Panc1 (cell line): ENCODE results near the gene CDKN2AIP. TPM values are rescaled to one million over a fixed set of nuclear protein-coding genes. Genes with fewer than 3 reads are reported as not detected.

ENCODE experiments used
- ATAC-seq: fragments of 200-7000 bp; cut with Tn5 transposase; 2 replicates; pipeline ENCODE4 v1.9.1; 2020; ENCODE audit warnings: mild to moderate bottlenecking, moderate library complexity
- BruUV-seq: library from RNA; stranded (reverse); fragments of 400-500 nt; replicated peaks from 2 replicates; lab custom pipeline; 2021; lab: Mats Ljungman, UMichigan
- CTCF ChIA-PET: fragments of 300-600 bp; sonication (Branson Sonifier 250); formaldehyde crosslinking; loops from one replicate; lab custom pipeline; 2022; ENCODE audit warnings: antibody characterized with exemption; lab: Charles Lee
- POLR2A ChIA-PET: fragments of 300-600 bp; sonication (Branson Sonifier 250); formaldehyde crosslinking; loops from one replicate; lab custom pipeline; 2022; ENCODE audit warnings: antibody characterized with exemption; lab: Charles Lee
- DNase-seq: peaks from one replicate; pipeline ENCODE4 v3.0.0-alpha.2; 2010; ENCODE audit warnings: low read depth, low spot score
- H3K27ac ChIP-seq: 2 replicates; pipeline ENCODE4 v1.5.1; 2011; ENCODE audit warnings: mild to moderate bottlenecking, low read length, inconsistent platforms
- H3K27me3 ChIP-seq: fragments of 200-500 bp; sonication (Bioruptor generic); 2 replicates; pipeline ENCODE4 v1.6.0; 2014; ENCODE audit warnings: low read length, inconsistent platforms; ENCODE audit not compliant: control insufficient read depth, insufficient read depth
- H3K36me3 ChIP-seq: fragments of 200-500 bp; sonication (Bioruptor generic); 2 replicates; pipeline ENCODE4 v1.5.1; 2014; ENCODE audit warnings: inconsistent platforms, mild to moderate bottlenecking, low read length, moderate library complexity; ENCODE audit not compliant: control insufficient read depth, insufficient read depth
- H3K4me1 ChIP-seq: 2 replicates; pipeline ENCODE4 v1.5.1; 2011; ENCODE audit warnings: inconsistent platforms, mild to moderate bottlenecking, low read length, moderate library complexity; ENCODE audit not compliant: control insufficient read depth, insufficient read depth
- H3K4me3 ChIP-seq, 2 experiments: 2 replicates each; pipeline ENCODE4 v1.5.1; 2011 to 2012; ENCODE audit warnings: low read depth in 2 of 2, low read length in 2 of 2, mild to moderate bottlenecking in 2 of 2, inconsistent platforms in 1 of 2, moderate library complexity in 1 of 2
- H3K9me3 ChIP-seq: fragments of 200-500 bp; sonication (Bioruptor generic); 2 replicates; pipeline ENCODE4 v1.5.1; 2014; ENCODE audit warnings: low read depth, mild to moderate bottlenecking, inconsistent platforms, low read length, moderate library complexity; ENCODE audit not compliant: control insufficient read depth, insufficient read depth
- POLR2AphosphoS5 ChIP-seq: IDR thresholded peaks from 2 replicates; pipeline ENCODE4 v1.6.1; 2012; ENCODE audit warnings: mild to moderate bottlenecking, low read depth, low read length, moderate library complexity
- SIN3A ChIP-seq: IDR thresholded peaks from 2 replicates; pipeline ENCODE4 v1.6.1; 2012; ENCODE audit warnings: low read depth, mild to moderate bottlenecking, low read length, moderate library complexity, borderline replicate concordance; ENCODE audit not compliant: insufficient read depth
- TCF7L2 ChIP-seq: IDR thresholded peaks from 2 replicates; pipeline ENCODE4 v1.6.1; 2011; ENCODE audit warnings: mild to moderate bottlenecking, low read depth, low read length, inconsistent platforms
- in situ Hi-C: cut with HindIII; loops from 2 replicates; pipeline ENCODE4 v1.10.0; 2016; ENCODE audit warnings: low sequenced_read_pairs, low pct_unique_long_range_greater_than_20kb
- intact Hi-C: fragments of 100-400 bp; cut with micrococcal nuclease; formaldehyde crosslinking; loops from one replicate; pipeline ENCODE4 v1.10.0; 2022; ENCODE audit not compliant: unreplicated experiment
- total RNA-seq: library from RNA; stranded (reverse); gene quantifications from one replicate; pipeline ENCODE4 v1.2.1, GENCODE V29; 2021; ENCODE audit not compliant: unreplicated experiment
- TF ChIP-seq, protein P1 (sequence below): fragments of 450-650 bp; IDR thresholded peaks from 2 replicates; pipeline ENCODE4 v1.5.1; 2017; ENCODE audit warnings: mild to moderate bottlenecking
- TF ChIP-seq, protein P2 (sequence below), 2 experiments: IDR thresholded peaks; 2 replicates each; pipeline ENCODE4 v1.6.1; 2011 to 2012; ENCODE audit warnings: low read depth in 2 of 2, control low read depth in 1 of 2, low read length in 1 of 2, mild to moderate bottlenecking in 1 of 2, moderate library complexity in 1 of 2; ENCODE audit not compliant: insufficient read depth in 1 of 2

Gene CDKN2AIP
- total RNA-seq, 1 experiment from 2014 or later, result 21.1 TPM

DNA sequence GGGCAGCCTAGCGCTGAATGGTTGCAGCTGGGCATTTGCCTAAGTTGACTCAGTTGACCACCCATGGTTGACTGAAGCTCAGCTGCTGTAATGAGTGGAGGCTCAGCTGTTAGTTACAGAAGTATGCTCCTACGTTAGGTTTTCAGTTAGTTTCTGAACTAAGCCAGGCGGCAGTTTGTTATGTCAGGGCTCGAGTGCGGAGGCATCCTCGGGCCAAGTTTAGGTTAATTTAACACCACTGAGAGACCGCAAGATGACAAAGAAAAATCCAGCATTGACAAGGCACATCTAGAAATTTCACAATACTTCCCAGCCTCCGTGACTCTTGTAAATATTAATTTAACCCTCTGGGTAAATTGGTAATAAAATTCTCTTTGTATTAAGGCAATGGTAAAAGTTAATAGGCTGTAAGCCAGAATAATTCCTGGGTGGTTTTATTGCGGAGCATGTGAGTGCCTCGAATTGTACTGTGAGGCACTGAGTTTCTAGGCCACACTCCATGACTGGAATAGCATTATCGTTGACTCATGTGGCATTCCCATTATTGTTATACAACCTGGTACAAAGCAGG is 33.1 kb upstream of the CDKN2AIP start:
- ATAC-seq, result no peak
- H3K9me3 ChIP-seq, result no peaks in the 10 kb centered on the region
- intact Hi-C loops (no loop called here), in situ Hi-C loops (no loop called here)
- H3K27ac ChIP-seq, result no peak overlapping the region
- no peak overlapping the region for H3K4me3 ChIP-seq
- ChIA-PET POLR2A (interaction anchor here (0.6 kb wide), 1 partner anchor 150 kb away, joined by 3 read pairs; no protein-coding TSS in a partner anchor), CTCF (interaction anchor here (0.7 kb wide), 1 partner anchor 484 kb away, joined by 6 read pairs; no protein-coding TSS in a partner anchor)
- H3K36me3 ChIP-seq, result no peaks in the 10 kb centered on the region
- H3K27me3 ChIP-seq, result no peaks in the 10 kb centered on the region
- H3K4me1 ChIP-seq, result peaks cover 20% of the 10 kb centered on the region
- no TSS peak for BruUV-seq
- DNase-seq, result no peak
- TF ChIP-seq POLR2AphosphoS5 (no peak), SIN3A (no peak), TCF7L2 (no peak)
- TF ChIP-seq, protein P1, sequence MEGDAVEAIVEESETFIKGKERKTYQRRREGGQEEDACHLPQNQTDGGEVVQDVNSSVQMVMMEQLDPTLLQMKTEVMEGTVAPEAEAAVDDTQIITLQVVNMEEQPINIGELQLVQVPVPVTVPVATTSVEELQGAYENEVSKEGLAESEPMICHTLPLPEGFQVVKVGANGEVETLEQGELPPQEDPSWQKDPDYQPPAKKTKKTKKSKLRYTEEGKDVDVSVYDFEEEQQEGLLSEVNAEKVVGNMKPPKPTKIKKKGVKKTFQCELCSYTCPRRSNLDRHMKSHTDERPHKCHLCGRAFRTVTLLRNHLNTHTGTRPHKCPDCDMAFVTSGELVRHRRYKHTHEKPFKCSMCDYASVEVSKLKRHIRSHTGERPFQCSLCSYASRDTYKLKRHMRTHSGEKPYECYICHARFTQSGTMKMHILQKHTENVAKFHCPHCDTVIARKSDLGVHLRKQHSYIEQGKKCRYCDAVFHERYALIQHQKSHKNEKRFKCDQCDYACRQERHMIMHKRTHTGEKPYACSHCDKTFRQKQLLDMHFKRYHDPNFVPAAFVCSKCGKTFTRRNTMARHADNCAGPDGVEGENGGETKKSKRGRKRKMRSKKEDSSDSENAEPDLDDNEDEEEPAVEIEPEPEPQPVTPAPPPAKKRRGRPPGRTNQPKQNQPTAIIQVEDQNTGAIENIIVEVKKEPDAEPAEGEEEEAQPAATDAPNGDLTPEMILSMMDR, result no peak
- TF ChIP-seq, protein P2, sequence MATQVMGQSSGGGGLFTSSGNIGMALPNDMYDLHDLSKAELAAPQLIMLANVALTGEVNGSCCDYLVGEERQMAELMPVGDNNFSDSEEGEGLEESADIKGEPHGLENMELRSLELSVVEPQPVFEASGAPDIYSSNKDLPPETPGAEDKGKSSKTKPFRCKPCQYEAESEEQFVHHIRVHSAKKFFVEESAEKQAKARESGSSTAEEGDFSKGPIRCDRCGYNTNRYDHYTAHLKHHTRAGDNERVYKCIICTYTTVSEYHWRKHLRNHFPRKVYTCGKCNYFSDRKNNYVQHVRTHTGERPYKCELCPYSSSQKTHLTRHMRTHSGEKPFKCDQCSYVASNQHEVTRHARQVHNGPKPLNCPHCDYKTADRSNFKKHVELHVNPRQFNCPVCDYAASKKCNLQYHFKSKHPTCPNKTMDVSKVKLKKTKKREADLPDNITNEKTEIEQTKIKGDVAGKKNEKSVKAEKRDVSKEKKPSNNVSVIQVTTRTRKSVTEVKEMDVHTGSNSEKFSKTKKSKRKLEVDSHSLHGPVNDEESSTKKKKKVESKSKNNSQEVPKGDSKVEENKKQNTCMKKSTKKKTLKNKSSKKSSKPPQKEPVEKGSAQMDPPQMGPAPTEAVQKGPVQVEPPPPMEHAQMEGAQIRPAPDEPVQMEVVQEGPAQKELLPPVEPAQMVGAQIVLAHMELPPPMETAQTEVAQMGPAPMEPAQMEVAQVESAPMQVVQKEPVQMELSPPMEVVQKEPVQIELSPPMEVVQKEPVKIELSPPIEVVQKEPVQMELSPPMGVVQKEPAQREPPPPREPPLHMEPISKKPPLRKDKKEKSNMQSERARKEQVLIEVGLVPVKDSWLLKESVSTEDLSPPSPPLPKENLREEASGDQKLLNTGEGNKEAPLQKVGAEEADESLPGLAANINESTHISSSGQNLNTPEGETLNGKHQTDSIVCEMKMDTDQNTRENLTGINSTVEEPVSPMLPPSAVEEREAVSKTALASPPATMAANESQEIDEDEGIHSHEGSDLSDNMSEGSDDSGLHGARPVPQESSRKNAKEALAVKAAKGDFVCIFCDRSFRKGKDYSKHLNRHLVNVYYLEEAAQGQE (IDR thresholded peaks at IDR 0.05; ENCODE audit: insufficient read depth in 1 of 2, low read depth in 2 of 2, low read length in 1 of 2), result no peak

DNA sequence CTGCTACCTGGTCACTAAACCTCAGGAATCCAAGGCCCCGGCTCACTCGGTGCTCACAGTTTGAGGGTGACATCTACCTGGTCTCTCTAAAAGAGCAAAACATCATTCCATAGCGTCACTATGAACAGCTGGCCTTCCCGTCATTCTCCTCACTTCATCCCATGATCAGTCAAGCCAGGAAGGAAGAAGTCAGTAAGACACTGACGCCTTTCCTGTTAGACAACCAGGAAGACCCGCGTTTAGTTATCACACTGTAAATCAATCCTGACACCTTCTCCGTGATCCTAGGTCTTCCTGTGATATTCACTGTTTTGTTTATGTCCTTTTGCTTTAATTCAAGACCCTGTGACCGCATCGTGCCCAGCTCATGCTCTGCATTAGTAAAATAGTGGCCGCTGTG is 31.6 kb upstream of the CDKN2AIP start:
- Histone ChIP-seq H3K4me3 (no peak overlapping the region), H3K36me3 (no peaks in the 10 kb centered on the region), H3K27ac (no peak overlapping the region), H3K4me1 (peaks cover 20% of the 10 kb centered on the region), H3K27me3 (no peaks in the 10 kb centered on the region), H3K9me3 (no peaks in the 10 kb centered on the region)
- CTCF ChIA-PET, result no interaction called here
- POLR2A ChIA-PET, result no interaction called here
- no peak for DNase-seq
- in situ Hi-C loops (no loop called here), intact Hi-C loops (no loop called here)
- no TSS peak for BruUV-seq
- no peak for ATAC-seq
- TF ChIP-seq SIN3A (no peak), TCF7L2 (no peak), POLR2AphosphoS5 (no peak)
- TF ChIP-seq, protein P1, result no peak
- TF ChIP-seq, protein P2 (IDR thresholded peaks at IDR 0.05; ENCODE audit: insufficient read depth in 1 of 2, low read depth in 2 of 2, low read length in 1 of 2), result no peak
